AG04450 (cell line): ENCODE results near the gene CPNE4. TPM values are rescaled to one million over a fixed set of nuclear protein-coding genes. Genes with fewer than 3 reads are reported as not detected.
A peak's percentile ranks its signal among the peaks of the same experiment; 100 is the strongest.

Experiments
- CTCF ChIA-PET: fragments of 300-600, 350-600 bp; formaldehyde crosslinking; extraction: SDS; loops from one replicate; lab custom pipeline; 2022; ENCODE audit warnings: antibody characterized with exemption, inconsistent platforms; lab: Charles Lee
- POLR2A ChIA-PET: fragments of 350-600 bp; formaldehyde crosslinking; extraction: SDS; loops from one replicate; lab custom pipeline; 2021; ENCODE audit warnings: antibody characterized with exemption, inconsistent platforms; lab: Yijun Ruan, JAX
- DNase-seq: peaks from one replicate; pipeline ENCODE4 v3.0.0-alpha.2; 2011; ENCODE audit warnings: low read depth, low spot score
- H3K27ac ChIP-seq: one replicate; pipeline ENCODE4 v1.5.1; 2012; ENCODE audit warnings: low read depth, low read length, control low read depth
- H3K27me3 ChIP-seq: one replicate; pipeline ENCODE4 v1.6.0; 2012; ENCODE audit warnings: low read length; ENCODE audit not compliant: control insufficient read depth, insufficient read depth
- H3K4me3 ChIP-seq: 2 replicates; pipeline ENCODE4 v1.5.1; 2011; ENCODE audit warnings: mild to moderate bottlenecking, low read depth, low read length, control low read depth
- H3K9me3 ChIP-seq: 2 replicates; pipeline ENCODE4 v1.5.1; 2012; ENCODE audit warnings: low read length; ENCODE audit not compliant: control insufficient read depth, insufficient read depth
- CTCF ChIP-seq: IDR thresholded peaks from 2 replicates; pipeline ENCODE4 v1.5.1; 2011; ENCODE audit warnings: low read depth, low read length, control low read depth, inconsistent platforms
- polyA plus RNA-seq: library from polyadenylated mRNA; depleted of rRNA; stranded (reverse); fragments of >200 nt; gene quantifications from 2 replicates; pipeline ENCODE4 v1.2.3, GENCODE V29; 2011

CPNE4 gene
- polyA plus RNA-seq, 1 experiment = not detected

DNA sequence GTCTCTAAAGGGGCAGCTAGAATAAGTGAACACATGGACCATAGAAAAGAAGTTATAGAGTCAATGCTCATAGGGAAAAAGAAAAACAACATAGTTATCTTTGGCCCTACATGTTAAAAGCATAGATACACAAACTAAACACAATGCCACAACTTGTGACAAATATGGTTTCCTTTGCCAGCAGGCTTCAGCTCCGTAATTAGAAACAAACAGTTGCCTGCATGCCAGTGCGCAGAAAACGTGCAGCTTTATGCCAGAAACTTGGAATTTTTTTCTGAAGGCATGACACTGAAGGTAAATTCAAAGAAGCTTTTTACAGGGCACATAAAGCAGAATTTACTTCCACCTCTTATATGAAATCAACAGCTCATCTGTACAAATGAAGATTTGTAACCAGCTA lies 2.2 kb upstream of the CPNE4 start:
- DNase-seq = no peak
- H3K27me3 ChIP-seq = peaks cover 19% of the 10 kb centered on the region
- no peak overlapping the region for H3K4me3 ChIP-seq
- H3K9me3 ChIP-seq = no peaks in the 10 kb centered on the region; the same call in 1 of the 2 replicates
- ChIA-PET POLR2A (no interaction called here), CTCF (interaction anchor here (0.9 to 8.6 kb wide), 14 partner anchors 8 to 361 kb away, joined by 3 to 337 read pairs (median 12); no protein-coding TSS in a partner anchor)
- H3K27ac ChIP-seq = no peak overlapping the region
- no peak for TF ChIP-seq CTCF

DNA sequence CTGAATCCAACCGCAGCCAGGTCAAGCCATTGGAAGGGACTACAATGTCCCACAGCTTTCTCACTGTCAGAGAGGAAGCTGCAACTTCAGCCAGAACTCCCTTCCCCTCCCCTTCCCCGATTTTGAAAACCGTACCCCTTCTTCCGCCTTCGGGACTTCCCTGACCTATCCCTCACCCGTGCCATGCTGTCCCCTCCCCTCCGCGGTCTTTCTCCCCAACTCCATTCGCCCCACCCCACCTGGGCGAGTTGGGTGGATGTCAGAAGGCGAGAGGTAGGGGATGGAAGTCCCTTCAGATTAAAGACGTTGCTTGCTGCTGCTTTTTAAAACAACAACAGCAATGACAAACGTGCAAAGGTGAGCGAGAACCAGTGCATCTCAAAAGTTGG lies 723 bp downstream of the CPNE4 start:
- Histone ChIP-seq H3K9me3 (no peaks in the 10 kb centered on the region; the same call in 1 of the 2 replicates), H3K27me3 (peaks cover 19% of the 10 kb centered on the region), H3K4me3 (no peak overlapping the region), H3K27ac (no peak overlapping the region)
- TF ChIP-seq CTCF = no peak
- CTCF ChIA-PET = interaction anchor here (0.6 to 8.6 kb wide), 25 partner anchors 13 to 1001 kb away, joined by 3 to 337 read pairs (median 3); no protein-coding TSS in a partner anchor
- POLR2A ChIA-PET = no interaction called here
- no peak for DNase-seq

DNA sequence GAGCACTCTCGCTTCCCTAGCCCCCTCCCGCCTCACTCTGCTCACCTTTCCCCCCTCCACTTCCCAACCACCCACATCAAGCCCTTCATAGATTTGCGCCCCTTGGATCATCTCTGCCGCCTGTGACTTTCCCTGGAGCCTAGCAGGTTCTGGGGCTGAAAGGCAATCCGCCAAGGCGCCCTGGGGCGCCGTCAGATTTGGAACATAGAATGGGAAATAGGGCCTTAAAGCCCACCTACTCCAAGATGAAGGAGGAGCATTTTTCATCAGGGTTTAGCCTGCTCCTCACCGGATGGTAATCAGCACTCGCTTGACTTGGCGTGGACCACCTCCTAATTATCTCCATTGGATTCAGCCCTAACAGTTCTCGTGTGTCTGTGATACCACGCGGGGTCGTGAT lies 1.3 kb downstream of the CPNE4 start:
- DNase-seq = no peak
- peaks cover 19% of the 10 kb centered on the region for H3K27me3 ChIP-seq
- H3K9me3 ChIP-seq = no peaks in the 10 kb centered on the region; the same call in 1 of the 2 replicates
- H3K4me3 ChIP-seq = no peak overlapping the region
- CTCF ChIA-PET = interaction anchor here (3.0 to 8.6 kb wide), 2 partner anchors 147 to 239 kb away, joined by 15 to 337 read pairs; no protein-coding TSS in a partner anchor
- no peak overlapping the region for H3K27ac ChIP-seq
- TF ChIP-seq CTCF = no peak
- POLR2A ChIA-PET = no interaction called here

GRCh38 chr3:132032959-132033358 lies 1.9 kb downstream of the CPNE4 start:
- Histone ChIP-seq H3K4me3 (no peak overlapping the region), H3K9me3 (no peaks in the 10 kb centered on the region; the same call in 1 of the 2 replicates), H3K27me3 (peaks cover 19% of the 10 kb centered on the region), H3K27ac (no peak overlapping the region)
- no peak for TF ChIP-seq CTCF
- no peak for DNase-seq
- ChIA-PET CTCF (interaction anchor here (0.8 to 8.6 kb wide), 3 partner anchors 14 to 239 kb away, joined by 4 to 337 read pairs (median 15); no protein-coding TSS in a partner anchor), POLR2A (interaction anchor here (0.7 kb wide), 2 partner anchors 630 to 803 kb away, joined by 3 read pairs; no protein-coding TSS in a partner anchor)

DNA sequence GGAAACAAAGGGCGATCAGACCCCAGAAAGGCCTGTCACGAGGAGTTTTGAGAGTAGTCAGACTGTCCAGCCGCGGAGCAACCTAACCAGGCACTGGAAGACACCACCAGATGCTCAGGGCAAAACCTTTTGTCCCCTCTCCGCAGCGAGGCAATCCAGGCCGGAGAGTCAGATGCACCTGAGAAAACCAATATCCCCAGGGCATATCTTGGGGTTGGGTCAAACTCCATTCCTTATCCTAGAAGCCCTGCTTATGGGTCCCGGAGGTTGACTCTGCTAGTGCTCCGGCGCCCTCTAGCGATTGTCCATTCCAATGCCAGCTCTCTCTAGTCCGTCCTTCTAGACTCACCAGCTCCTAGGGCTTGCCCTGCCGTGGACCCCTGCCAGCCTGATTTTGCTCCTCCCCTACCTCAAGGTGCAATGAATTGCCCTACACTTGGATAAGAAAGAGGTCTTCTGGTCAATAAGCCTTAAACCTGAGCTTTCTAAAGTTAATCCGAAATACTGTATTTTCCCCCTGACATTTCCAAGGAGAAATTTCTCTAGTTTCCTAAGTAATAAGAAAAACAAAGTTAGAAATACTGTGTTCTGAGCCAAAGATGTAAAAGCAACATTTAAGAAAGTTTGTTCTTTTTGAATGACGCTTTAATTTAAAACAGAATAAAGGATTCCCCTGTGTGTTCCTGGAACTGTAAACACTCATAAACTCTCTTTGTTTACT lies 5.5 kb downstream of the CPNE4 start:
- Histone ChIP-seq H3K27ac (no peak overlapping the region), H3K27me3 (peaks cover 13% of the 10 kb centered on the region), H3K9me3 (no peaks in the 10 kb centered on the region), H3K4me3 (no peak overlapping the region)
- TF ChIP-seq CTCF = peak; percentile 97
- peak; percentile 52 for DNase-seq
- CTCF ChIA-PET = interaction anchor here (0.7 to 6.4 kb wide), 41 partner anchors 8 to 996 kb away, joined by 3 to 264 read pairs (median 4); no protein-coding TSS in a partner anchor
- POLR2A ChIA-PET = no interaction called here
